Measurements from ENCODE around the gene EME2. TPM values are rescaled to one million over a fixed set of nuclear protein-coding genes. Genes with fewer than 3 reads are reported as not detected.

Gene EME2
- total RNA-seq, 2 donors from 2014 or later = 16.7 to 30.6 TPM

GRCh38 chr16:1786242-1787055, 13.8 kb downstream of the EME2 start:
- peak; percentile 16 for DNase-seq
- TF ChIP-seq, protein P1, sequence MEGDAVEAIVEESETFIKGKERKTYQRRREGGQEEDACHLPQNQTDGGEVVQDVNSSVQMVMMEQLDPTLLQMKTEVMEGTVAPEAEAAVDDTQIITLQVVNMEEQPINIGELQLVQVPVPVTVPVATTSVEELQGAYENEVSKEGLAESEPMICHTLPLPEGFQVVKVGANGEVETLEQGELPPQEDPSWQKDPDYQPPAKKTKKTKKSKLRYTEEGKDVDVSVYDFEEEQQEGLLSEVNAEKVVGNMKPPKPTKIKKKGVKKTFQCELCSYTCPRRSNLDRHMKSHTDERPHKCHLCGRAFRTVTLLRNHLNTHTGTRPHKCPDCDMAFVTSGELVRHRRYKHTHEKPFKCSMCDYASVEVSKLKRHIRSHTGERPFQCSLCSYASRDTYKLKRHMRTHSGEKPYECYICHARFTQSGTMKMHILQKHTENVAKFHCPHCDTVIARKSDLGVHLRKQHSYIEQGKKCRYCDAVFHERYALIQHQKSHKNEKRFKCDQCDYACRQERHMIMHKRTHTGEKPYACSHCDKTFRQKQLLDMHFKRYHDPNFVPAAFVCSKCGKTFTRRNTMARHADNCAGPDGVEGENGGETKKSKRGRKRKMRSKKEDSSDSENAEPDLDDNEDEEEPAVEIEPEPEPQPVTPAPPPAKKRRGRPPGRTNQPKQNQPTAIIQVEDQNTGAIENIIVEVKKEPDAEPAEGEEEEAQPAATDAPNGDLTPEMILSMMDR (IDR thresholded peaks at IDR 0.05) = no peak
- H3K27ac ChIP-seq = no peak overlapping the region
- intact Hi-C loops (cut with DNase I) = no loop called here
- H3K9ac ChIP-seq (ENCODE audit: low read depth in 2 of 2, low read length in 2 of 2) = no peak overlapping the region
- H3K36me3 ChIP-seq = no peaks in the 10 kb centered on the region
- H3K27me3 ChIP-seq = no peaks in the 10 kb centered on the region
- H3K4me3 ChIP-seq = no peak overlapping the region
- H3K4me1 ChIP-seq = peaks cover 2% of the 10 kb centered on the region
- H3K9me3 ChIP-seq = no peaks in the 10 kb centered on the region

DNA sequence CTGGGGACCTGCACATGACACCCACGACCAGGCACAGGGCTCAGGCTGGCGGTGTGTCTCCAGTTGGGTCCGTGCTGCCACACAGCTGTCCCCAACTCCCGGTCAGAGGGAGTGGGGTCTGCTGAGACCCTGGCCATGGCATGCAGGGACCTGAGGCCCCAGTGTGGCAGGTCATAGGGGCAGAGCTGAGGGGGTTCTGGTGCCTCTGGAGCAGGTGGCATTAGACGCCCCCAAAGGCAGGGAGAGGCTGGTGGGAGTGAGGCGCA, 14.4 kb downstream of the EME2 start:
- no peak for DNase-seq
- Histone ChIP-seq H3K27me3 (no peaks in the 10 kb centered on the region), H3K4me3 (no peak overlapping the region), H3K9me3 (no peaks in the 10 kb centered on the region), H3K27ac (no peak overlapping the region), H3K9ac (ENCODE audit: low read depth in 2 of 2, low read length in 2 of 2) (no peak overlapping the region), H3K36me3 (no peaks in the 10 kb centered on the region), H3K4me1 (no peaks in the 10 kb centered on the region)
- intact Hi-C loops (cut with DNase I) = no loop called here
- TF ChIP-seq, protein P1 (IDR thresholded peaks at IDR 0.05) = no peak

GRCh38 chr16:1787322-1788094, 14.9 kb downstream of the EME2 start:
- TF ChIP-seq, protein P1 (IDR thresholded peaks at IDR 0.05) = no peak

GRCh38 chr16:1788095-1788707, 15.6 kb downstream of the EME2 start:
- Histone ChIP-seq H3K4me1 (no peaks in the 10 kb centered on the region), H3K36me3 (no peaks in the 10 kb centered on the region), H3K4me3 (no peak overlapping the region), H3K27ac (no peak overlapping the region), H3K27me3 (no peaks in the 10 kb centered on the region), H3K9me3 (no peaks in the 10 kb centered on the region), H3K9ac (ENCODE audit: low read depth in 2 of 2, low read length in 2 of 2) (no peak overlapping the region)
- no peak for DNase-seq
- intact Hi-C loops (cut with DNase I) = no loop called here
- TF ChIP-seq, protein P1 (IDR thresholded peaks at IDR 0.05) = no peak

More at GRCh38 chr16:1787322-1788094, 14.9 kb downstream of the EME2 start:
- H3K9me3 ChIP-seq = no peaks in the 10 kb centered on the region
- DNase-seq = peak; percentile 16
- H3K27me3 ChIP-seq = no peaks in the 10 kb centered on the region
- no peak overlapping the region for H3K4me3 ChIP-seq
- H3K27ac ChIP-seq = no peak overlapping the region
- no peak overlapping the region for H3K9ac ChIP-seq (ENCODE audit: low read depth in 2 of 2, low read length in 2 of 2)
- H3K36me3 ChIP-seq = no peaks in the 10 kb centered on the region
- no peaks in the 10 kb centered on the region for H3K4me1 ChIP-seq
- intact Hi-C loops (cut with DNase I) = no loop called here

DNA sequence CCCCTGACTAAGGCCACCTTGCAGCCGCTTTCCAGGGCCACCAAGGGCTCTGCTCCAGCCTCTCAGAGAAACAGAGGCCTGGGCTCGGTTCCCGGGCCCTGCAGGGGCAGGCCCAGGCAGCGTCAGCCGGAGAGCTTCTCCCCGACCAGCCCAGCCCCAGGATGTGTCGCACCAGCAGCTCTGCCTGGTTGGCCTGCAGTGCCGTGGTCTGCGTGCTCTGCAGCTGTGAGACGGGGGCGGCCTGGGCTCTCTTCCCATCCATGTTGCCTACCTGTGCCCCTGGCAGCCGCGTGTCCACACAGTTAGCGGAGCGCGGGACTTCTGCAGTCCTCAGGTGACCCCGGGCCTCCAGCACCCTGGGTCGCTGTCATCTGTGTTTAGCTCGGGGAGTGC, 16.1 kb downstream of the EME2 start:
- Histone ChIP-seq H3K27me3 (no peaks in the 10 kb centered on the region), H3K9ac (ENCODE audit: low read depth in 2 of 2, low read length in 2 of 2) (peak overlapping the region in 1 of 2 donors; percentile 12), H3K27ac (no peak overlapping the region), H3K4me1 (no peaks in the 10 kb centered on the region), H3K36me3 (no peaks in the 10 kb centered on the region), H3K9me3 (no peaks in the 10 kb centered on the region), H3K4me3 (no peak overlapping the region)
- DNase-seq = no peak
- TF ChIP-seq, protein P1 (IDR thresholded peaks at IDR 0.05) = no peak
- intact Hi-C loops (cut with DNase I) = no loop called here
